Hair follicle dermal papilla cell (primary cell): ENCODE data around the gene RFLNA. TPM values are rescaled to one million over a fixed set of nuclear protein-coding genes. Genes with fewer than 3 reads are reported as not detected.

ENCODE experiments used
- small RNA-seq: library from RNA; depleted of rRNA; stranded (forward); fragments of <200 nt; gene quantifications from one replicate; pipeline ENCODE3, GENCODE V24; 2012
- total RNA-seq: library from RNA; depleted of rRNA; stranded (reverse); fragments of >200 nt; gene quantifications from 2 replicates; pipeline ENCODE4 v1.2.3, GENCODE V29; 2012

The RFLNA gene
- total RNA-seq = 5.8 and 12.0 TPM in 2 replicates

GRCh38 chr12:124294780-124295341 is at the start of gene RFLNA:
Gene RFLNA (plus strand): TSS chr12:124295093. CDS start chr12:124295430, 337 bp downstream.

Small RNA genes lying within 50 kb of the gene (small RNA-seq; reads per million reads assigned to genes)
- not detected for gene MIR6880
